GM21786 (cell line): ENCODE results near the gene MSI2.

ENCODE experiments used
- ATAC-seq: cut with Tn5 transposase; IDR thresholded peaks from one replicate; pipeline ENCODE4 v1.9.1; 2021; ENCODE audit not compliant: unreplicated experiment

Gene MSI2

DNA sequence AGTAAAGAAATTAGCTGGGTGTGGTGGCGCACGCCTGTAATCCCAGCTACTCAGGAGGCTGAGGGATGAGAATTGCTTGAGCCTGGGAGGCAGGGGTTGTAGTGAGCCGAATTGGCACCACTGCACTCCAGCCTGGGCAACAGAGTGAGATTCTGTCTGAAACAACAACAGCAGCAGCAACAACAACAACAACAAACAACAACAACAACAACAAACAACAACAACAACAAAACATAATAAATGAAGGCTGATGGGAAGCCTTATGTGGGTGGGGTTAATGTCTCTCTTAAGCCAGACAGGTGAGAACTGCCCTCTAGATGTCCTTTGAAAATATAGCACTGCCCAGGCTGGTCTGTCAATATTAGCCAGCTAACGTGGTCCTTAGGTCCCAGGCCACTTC lies 107.3 kb downstream of the MSI2 start:
- ATAC-seq = no peak

DNA sequence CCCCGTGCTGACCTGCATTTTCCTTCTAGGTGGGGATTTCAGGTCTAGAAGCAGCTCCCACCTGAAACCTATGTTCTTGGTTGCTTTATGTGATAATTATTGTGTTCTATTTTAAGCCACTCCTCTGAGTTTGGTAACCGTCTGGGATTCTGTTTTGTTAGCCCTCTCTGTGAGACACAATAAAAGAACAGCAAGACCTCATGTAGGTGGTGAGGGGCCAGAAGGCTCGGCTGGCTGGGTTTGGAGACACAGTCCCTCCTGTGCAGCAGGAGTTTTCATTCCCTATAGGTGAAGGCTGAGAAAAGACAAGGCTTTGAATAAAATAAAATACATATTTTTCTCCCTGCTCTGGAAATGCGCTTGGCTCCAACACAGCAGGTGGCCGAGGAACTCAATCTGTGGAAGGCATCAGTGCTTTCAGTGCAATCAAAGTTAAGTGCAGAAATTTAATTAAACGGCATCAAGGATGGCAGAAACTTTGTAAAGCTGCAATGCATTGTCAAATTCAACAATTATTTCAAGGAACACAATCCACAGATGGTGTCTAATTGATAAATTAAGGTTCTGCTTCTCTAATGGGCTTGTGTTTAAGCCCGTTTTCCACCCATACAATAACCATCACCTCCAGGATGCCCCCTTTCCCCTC lies 107.8 kb downstream of the MSI2 start:
- no peak for ATAC-seq

DNA sequence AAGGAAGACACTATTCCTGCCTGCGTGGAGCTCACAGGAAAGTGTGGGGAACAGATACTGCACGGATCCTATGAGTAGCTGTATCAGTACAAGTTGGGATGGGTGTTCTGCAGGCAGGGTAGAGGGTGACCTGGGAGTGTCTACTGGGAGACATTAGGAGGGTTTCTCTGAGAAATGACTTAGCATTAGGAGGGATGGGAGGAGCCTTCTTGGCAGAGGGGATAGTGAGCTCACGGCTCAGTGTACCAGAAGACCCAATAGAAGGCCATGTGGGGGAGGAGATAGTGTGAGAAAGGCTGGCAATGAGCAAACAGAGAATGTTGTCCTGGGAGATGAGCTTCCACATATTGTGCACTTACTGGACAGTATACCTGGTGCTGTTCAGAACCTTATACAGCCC lies 109.1 kb downstream of the MSI2 start:
- no peak for ATAC-seq

DNA sequence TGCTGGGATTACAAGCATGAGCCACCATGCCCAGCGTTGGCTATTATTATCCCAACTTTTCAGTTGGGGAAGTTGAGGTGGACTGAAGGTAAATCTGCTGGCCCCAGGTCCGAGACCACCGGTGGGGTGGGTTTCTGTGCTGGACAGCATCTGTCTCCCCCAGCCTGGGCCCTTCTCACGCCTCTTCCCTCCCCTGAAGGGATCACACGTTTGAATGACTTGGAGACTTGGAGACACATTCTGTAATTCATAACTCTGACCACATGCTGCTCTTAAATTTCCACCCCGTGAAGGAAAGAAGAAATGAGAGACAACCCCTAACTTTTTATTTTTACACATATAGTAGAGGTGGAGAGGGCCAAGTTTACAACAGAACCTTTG lies 109.8 kb downstream of the MSI2 start:
- ATAC-seq = no peak

DNA sequence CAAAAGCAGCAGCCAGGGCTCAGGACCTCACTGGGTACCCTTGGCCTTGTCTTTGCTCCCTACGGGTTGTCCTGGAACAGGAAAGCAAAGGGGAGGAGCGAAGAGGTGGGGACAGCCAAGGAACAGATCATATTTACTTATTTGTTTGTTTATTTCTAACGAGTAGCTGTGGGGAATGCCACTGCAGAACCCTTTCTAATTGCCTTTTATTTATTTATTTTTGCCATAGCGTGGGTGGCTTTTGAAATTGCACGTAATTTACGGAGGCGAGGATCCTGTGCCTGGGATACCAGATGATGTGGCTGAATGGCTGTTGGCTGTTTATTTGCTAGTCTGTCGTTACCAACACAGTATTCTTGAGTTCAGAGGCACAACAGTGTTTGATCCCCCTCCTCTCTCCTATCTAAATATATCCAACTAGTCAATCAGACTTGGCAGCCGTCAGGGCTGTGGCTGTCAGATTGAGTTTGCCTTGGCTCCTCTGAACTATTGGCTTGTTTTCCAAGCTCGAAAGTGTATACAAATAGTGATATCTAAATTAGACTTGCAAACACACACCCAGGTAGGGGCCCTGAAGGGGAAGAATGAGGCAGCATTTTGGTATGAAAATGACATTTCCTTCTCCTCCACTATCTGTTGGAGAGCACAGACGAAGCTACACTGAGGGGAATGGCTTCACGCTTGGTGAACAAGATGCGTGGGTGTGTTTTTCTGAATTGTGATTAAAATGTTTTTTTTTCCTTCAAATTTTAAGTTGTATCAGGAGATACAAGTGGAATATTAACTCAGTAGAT lies 110.4 kb downstream of the MSI2 start:
- no peak for ATAC-seq

DNA sequence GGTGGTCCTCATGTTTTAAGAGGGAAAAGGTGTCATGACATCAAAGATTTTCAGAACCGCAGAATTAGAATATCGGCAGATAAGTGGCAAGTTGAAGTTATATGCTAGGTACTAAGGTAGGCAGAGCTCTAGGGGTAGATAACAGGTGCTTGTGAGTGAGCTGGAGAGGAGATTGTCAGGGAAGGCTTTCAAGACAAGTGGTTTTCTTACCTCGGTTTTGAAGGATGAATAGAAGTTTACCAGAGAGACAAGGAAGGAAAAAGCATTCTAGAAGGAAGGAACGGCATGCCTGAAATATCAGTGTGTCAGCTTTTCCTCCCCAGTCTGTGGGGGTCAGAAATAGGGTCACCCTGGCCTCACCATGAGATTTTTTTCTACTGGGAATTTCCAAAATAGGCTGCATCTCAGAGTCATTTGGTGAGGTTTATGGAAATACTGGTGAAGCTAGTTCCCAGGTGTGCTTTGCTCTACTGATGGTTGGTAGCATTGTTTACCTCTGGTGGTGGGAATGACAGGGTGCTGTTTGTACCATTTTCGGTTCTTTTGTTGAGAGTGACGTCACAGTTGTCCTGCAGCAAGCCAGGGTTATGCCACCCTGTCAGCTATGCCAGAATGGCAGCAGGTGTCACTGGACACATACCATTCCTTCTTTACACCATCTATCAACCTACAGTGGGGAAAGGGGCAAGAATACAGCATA lies 112.5 kb downstream of the MSI2 start:
- ATAC-seq = peak; percentile 45

DNA sequence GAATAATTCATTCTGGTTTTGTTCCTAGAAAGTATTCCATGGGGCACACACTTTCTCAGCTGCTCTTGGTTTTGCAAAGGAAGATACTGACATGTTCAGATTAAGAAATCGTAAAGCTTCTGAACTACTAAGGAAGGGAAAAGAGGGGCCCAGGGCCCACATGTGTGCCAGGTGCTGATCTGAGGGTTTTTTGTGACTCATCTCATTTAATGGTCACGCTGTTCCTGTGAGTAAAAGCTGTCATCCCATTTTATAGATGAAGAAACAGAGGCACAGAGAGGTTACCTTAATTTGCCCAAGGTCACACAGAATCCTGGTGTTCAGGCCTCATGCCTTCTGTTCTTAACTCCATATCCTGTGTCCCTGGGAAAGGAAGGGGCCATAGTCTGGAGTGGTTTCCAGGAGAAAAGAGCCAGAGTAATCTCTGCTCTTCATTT lies 113.2 kb downstream of the MSI2 start:
- ATAC-seq = no peak

DNA sequence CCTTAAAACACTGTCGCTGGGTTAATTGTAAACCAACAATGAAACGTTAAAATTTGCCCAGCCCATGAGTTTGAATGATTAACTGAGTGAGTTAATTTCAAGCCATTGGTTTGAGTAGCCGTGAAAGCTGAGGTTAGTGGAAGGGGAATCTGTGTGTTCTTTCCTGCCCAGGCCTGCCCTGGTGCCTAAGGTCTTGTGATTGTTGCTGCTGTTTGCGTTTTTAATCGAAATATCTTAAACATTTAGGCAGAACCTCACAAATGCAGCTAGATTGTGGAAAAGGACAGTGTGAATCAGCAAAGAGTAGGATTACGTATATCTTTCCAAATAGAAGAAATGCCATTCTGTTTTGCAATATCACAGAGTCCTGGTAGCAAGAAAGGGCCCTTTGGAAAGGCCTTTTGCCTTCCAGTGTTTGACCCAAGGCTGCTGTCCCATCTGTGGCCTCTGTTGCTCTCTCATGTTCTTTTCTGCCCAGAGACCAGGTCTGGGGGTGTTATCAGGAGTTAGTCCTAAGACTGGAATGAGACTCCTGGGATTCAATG lies 113.8 kb downstream of the MSI2 start:
- no peak for ATAC-seq

DNA sequence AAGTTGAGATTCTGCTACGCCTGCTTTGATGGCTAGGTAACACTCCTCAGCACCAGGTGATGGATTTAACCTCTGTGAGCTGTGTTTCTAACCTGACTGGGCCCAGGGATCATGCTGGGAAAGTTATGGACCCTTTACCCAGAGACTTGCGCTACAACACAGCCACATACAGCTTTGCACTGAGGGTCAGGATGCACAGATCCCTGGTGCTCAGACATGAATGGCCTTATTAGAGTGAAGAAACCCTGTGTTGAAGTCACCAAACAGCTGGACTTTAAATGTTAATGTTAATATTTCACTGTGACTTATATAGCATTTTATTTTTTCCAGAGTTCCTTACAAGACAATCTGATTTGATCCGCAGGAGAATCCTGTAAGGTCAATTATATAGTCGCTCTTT lies 114.3 kb downstream of the MSI2 start:
- ATAC-seq = no peak

DNA sequence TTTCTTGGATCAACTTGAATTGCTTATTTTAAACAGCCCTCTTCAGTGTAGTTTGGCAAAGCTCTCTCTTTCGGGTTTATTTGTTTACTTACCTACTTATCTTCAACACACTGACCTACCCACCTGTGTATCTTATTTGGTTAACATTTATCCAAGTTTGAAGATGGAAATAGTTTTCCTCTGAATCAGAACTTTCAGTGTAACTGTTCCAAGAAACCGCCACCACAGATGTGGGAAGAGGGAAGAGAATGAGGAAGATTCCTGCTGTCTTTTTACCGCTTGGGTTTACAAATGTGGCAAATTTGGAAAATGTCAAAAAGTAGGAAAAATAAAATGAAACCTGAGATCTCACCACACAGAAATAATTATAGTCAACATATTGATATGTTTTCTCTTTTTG lies 115.8 kb downstream of the MSI2 start:
- ATAC-seq = no peak

DNA sequence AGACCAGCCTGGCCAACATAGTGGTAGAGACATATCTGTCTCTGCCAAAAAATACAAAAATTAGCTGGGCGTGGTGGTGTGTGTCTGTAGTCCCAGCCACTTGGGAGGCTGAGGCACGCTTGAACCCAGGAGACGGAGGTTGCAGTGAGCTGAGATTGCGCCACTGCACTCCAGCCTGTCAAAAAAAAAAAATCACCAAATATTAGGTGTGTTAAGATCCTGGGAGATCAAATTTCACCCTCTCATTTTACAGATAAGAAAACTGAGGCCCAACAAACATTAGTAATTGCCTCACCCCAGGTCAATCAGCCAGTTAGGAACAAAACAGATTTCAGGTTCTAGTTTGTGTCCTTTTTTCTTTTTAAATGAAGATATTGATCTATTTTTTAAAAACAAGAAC lies 116.7 kb downstream of the MSI2 start:
- ATAC-seq = no peak

DNA sequence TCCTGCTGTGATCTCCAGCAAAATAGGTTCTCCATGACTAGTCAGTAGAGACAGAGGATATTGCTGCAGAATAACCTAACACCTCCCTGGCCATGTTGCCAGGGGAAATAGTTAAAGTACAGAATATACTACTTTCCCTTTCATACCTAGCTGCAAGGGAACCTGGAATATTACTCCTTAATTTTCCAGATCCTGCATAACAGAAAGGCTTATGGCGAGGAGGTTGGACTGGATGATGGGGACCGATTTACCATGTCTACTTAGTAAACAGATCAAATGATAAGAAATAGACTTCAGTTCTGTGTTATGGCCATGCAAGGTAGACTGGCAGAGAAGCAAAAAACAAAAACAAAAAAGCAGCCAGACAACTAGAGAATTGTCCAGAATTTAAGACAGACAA lies 117.4 kb downstream of the MSI2 start:
- ATAC-seq = no peak

DNA sequence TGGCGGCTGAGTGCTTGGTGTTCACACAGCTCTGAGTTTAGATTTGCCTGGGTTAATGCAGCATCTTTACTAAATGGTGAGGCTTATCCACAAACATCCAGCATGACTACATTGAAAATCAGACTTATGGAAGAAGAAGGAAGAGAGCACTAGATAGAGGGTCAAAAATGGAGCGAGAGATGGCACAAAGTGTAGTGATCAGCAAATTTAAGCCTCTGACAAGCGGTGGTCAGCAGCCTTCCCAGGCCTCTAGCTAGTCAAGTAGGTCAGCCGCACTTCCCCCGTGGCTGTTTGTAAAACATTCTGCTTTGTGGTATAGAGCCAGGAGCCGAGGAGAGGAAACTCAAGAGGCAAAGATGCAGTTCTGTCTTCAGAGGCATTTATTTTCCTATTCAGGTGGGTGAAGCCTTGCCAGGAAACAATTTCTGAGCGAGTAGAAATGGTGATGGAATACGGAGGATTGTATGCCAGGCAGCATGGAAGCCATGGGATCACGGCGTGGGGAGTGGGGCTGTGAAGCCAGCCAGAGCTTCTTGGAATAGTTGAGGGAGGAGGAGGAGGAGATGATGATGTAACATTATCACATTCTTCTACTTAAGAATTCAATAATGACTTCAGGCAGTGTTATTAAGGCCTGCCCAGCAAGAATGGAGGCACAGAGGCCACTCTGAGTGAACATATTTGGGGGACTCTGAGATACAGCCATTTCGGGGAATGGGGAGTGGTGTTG lies 118.9 kb downstream of the MSI2 start:
- ATAC-seq = no peak

DNA sequence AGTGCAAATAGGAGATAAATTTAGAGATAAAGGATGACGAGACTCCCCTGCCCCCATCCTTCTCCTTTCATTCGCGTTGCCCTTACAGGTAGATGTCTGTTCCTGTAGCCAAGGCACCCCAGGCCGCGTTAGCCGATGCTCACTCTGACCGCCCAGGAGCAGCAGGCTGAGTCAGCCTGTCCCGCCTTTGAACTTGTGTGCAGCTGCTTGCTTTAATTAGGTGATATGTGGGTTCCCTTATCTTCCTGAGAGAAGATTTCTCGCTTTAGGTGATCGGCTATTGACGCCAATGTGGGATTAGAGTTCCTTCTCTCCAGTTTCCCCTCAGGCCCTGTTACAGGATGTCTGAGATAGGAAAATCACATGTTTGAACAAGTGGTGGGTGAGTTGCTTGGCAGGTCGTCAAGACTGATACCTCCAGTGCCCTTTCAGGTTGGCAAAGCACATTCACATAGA lies 119.5 kb downstream of the MSI2 start:
- ATAC-seq = no peak

DNA sequence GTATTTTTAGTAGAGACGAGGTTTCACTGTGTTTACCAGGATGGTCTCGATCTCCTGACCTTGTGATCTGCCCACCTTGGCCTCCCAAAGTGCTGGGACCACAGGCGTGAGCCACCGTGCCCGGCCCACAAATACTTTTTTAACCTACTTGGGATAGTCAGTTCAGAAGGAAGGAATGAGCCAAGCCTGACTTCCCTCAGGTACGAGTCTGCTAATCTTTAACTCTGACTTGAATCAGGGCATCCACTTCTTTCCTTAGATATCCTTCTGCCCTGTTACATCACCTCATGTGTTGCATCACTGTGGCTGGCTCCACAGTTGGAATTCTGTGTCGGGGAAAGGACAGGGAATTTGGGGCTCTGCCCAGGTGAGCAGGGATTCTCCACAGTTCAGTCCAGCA lies 120.8 kb downstream of the MSI2 start:
- ATAC-seq = no peak

DNA sequence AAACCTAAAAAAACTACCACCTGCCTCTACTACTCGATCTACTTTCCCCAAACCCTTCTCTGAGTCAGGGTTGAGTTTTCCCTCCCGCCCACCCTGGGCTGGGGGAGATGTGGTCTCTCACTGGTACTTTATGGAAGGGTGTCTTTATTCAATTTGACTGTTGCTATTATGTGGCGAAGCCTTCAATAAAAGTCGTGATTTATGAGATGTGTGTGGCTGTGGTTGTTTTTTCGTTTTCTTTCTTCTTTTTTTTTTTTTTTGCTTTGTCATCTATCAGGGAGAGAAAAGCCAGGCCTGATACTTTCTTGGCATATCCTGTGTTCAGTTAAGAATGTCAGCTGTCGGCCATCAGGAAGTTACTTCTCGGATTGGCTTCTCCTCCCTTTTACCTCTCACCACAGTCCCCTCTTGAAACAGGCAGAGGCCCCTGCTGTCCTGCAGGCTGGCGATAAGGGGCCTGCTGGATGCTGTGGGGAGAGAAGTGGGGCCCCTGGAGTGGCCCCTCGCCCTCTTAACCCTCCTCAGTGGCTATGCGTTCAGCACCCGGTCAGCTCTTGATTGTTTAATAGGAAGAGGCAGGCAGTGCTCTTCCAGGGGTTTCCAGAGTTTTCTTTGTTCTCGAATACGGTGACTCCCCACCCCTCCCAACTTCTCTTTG lies 123.0 kb downstream of the MSI2 start:
- no peak for ATAC-seq

DNA sequence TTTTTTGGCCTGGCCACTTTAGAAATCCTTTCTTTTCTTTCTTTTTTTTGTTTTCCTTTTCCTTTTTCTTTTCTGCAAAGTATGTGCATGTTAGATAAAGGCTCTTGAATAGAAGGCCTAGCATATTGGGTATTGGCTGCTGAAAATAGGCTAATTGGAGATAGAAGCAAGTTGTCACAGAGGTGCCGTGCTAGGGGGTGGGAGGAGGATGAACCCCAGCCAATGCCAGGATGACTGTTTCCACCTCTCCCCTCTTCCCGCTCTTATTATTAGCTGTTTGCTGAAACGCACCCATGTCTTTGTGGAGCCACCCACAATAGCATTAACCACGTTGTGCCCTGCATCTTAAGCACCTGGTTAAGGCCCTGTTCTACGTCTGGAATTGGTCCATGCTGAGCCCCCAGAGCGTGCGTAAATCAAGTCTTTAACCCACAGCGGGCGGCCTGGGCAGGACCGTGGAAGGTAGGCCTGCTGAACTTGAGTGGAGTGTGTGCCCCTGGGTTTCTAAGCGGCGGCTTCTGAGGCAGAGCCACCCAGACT lies 123.6 kb downstream of the MSI2 start:
- ATAC-seq = no peak

DNA sequence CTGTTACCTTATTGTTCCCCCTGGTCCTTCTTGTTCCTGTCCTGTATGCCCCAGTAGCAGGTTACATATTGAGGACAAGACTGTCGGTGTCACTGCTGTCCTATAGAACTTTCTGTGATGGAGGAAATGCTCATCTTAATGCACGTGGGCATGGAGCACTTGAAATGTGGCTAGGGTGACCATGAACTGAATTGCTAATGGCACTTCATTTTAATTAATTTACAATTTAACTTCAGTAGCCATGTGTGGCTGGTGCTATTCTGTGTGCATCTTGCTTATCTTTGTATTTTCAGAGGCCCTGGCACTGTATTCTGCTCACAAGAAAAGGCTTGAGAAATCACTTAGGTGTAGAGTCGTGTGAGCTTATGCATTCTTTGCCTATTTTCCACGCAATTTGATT lies 125.2 kb downstream of the MSI2 start:
- ATAC-seq = no peak

DNA sequence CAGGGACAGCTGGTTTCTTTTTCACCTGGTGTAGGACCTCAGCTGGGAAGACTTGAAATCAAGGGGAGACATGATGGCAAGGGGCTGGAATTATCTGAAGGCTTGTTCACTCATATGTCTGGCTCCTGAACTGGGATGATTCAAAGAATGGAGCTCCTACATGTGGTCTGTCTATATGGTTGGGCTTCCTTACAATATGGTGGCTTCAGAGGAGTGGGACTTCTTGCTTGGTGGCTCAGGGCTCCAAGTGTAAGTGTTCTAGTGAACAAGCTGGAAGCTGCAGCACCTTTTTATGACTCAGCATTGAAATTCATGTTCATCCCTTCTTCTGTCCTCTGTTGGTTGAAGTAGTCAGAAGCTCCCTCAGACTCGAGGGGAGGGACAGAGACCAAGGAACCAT lies 127.9 kb downstream of the MSI2 start:
- no peak for ATAC-seq

DNA sequence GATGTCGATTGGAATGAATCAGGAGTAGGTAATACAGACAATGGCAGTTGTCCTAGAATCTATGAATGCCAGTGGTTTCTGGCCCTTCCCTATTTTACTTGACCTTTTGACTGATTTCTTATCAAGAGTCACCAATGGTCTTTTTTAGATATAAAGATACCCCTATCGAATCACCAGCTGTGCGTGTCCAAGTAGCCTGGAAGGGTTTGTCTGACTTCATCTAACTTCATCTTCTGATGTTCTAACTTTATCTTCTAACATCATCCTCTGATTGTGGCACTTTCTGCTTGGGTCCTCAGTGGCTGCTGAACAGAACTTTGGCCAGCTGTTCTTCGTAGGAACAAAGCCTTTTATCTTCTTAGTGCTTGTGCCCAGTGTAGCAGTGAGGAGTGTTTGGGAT lies 129.7 kb downstream of the MSI2 start:
- no peak for ATAC-seq
